SK-N-SH treated with all-trans-retinoic acid at 6 μM for 48 hours (cell line): ENCODE results near the gene R3HDM2.

Source experiments
- ATAC-seq: fragments of 200-7000 bp; cut with Tn5 transposase; 3 replicates; pipeline ENCODE4 v1.9.1; 2020; ENCODE audit warnings: mild to moderate bottlenecking, moderate library complexity
- ARNTL ChIP-seq: fragments of 450-650 bp; formaldehyde crosslinking; IDR thresholded peaks from 2 replicates; pipeline ENCODE4 v1.5.0; 2020; ENCODE audit warnings: low read depth, mild to moderate bottlenecking, moderate library complexity, borderline replicate concordance
- CSDC2 ChIP-seq: fragments of 250-450 bp; sonication (Bioruptor Pico); IDR thresholded peaks from 2 replicates; pipeline ENCODE4 v1.5.0; 2020; ENCODE audit warnings: mild to moderate bottlenecking, moderate library complexity
- ESRRG ChIP-seq: fragments of 250-450 bp; sonication (Bioruptor Pico); IDR thresholded peaks from 2 replicates; pipeline ENCODE4 v1.6.1; 2021; ENCODE audit warnings: mild to moderate bottlenecking
- GLIS3 ChIP-seq: fragments of 250-450 bp; sonication (Bioruptor Pico); IDR thresholded peaks from 2 replicates; pipeline ENCODE4 v1.5.0; 2020; ENCODE audit warnings: mild to moderate bottlenecking, moderate library complexity
- ISL1 ChIP-seq: fragments of 250-450 bp; sonication (Bioruptor Pico); IDR thresholded peaks from 2 replicates; pipeline ENCODE4 v2.1.2; 2022; ENCODE audit warnings: mild to moderate bottlenecking, moderate library complexity
- OSR1 ChIP-seq: fragments of 250-450 bp; sonication (Bioruptor Pico); IDR thresholded peaks from 2 replicates; pipeline ENCODE4 v1.8.0; 2022; ENCODE audit warnings: moderate library complexity, mild to moderate bottlenecking, inconsistent platforms
- PPARA ChIP-seq: fragments of 250-450 bp; sonication (Bioruptor Pico); IDR thresholded peaks from 2 replicates; pipeline ENCODE4 v1.5.0; 2020; ENCODE audit warnings: mild to moderate bottlenecking, borderline replicate concordance
- TCF4 ChIP-seq: fragments of 250-450 bp; sonication (Bioruptor Pico); IDR thresholded peaks from 2 replicates; pipeline ENCODE4 v1.8.0; 2021; ENCODE audit warnings: mild to moderate bottlenecking, moderate library complexity, borderline replicate concordance
- TOX ChIP-seq: fragments of 250-450 bp; sonication (Bioruptor Pico); IDR thresholded peaks from 2 replicates; pipeline ENCODE4 v1.8.0; 2021; ENCODE audit warnings: mild to moderate bottlenecking, moderate library complexity, borderline replicate concordance
- ZC3H10 ChIP-seq: fragments of 250-450 bp; sonication (Bioruptor Pico); IDR thresholded peaks from 2 replicates; pipeline ENCODE4 v1.5.1; 2021; ENCODE audit warnings: mild to moderate bottlenecking, moderate library complexity
- ZFP30 ChIP-seq: fragments of 450-650 bp; formaldehyde crosslinking; IDR thresholded peaks from 2 replicates; pipeline ENCODE4 v1.5.0; 2022; ENCODE audit warnings: mild to moderate bottlenecking, moderate library complexity
- ZNF8 ChIP-seq: fragments of 450-650 bp; formaldehyde crosslinking; IDR thresholded peaks from 2 replicates; pipeline ENCODE4 v1.5.0; 2020; ENCODE audit warnings: mild to moderate bottlenecking, moderate library complexity
- TF ChIP-seq, protein P1 (sequence below): fragments of 250-450 bp; sonication (Bioruptor Pico); IDR thresholded peaks from 2 replicates; pipeline ENCODE4 v1.5.1; 2021; ENCODE audit warnings: mild to moderate bottlenecking, moderate library complexity
- TF ChIP-seq, protein P2 (sequence below): fragments of 250-450 bp; sonication (Bioruptor Pico); IDR thresholded peaks from 2 replicates; pipeline ENCODE4 v1.8.0; 2021; ENCODE audit warnings: low read depth, mild to moderate bottlenecking, moderate library complexity, borderline replicate concordance
- TF ChIP-seq, protein P3 (sequence below): fragments of 250-450 bp; sonication (Bioruptor Pico); IDR thresholded peaks from 2 replicates; pipeline ENCODE4 v1.5.0; 2020; ENCODE audit warnings: mild to moderate bottlenecking, moderate library complexity
- TF ChIP-seq, protein P4 (sequence below): fragments of 250-450 bp; sonication (Bioruptor Pico); IDR thresholded peaks from 2 replicates; pipeline ENCODE4 v1.8.0; 2020; ENCODE audit warnings: mild to moderate bottlenecking, moderate library complexity, borderline replicate concordance

The R3HDM2 gene

DNA sequence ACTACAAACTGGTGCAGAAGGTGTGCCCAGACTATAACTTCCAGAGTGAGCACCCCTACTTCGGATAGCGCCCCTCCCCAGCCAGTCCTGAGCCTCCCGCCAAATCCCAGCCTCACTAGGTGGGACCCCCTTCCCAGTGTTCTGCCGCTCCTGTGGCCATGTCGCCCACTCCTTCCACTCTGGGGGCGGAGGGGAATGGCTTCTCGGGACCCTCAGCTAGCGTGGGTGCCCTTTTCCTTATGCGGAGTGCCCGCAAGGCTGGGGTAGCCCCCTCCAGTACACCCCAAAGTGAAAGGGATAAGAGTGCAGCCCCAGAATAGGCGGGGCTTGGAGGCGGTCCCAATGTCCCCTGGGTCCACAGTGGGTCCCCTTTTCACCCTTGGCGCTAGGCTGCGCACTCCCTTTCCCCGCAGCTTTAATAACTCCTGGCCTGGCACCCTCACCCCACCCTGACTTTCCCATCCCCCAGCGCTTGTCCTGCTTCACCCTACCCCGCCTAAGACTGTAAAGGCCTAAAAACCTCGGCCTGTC lies 205.1 kb downstream of the R3HDM2 start:
- TF ChIP-seq TOX (CRISPR knock-in tag): no peak
- TF ChIP-seq ISL1 (CRISPR knock-in tag): no peak
- TF ChIP-seq, protein P1, sequence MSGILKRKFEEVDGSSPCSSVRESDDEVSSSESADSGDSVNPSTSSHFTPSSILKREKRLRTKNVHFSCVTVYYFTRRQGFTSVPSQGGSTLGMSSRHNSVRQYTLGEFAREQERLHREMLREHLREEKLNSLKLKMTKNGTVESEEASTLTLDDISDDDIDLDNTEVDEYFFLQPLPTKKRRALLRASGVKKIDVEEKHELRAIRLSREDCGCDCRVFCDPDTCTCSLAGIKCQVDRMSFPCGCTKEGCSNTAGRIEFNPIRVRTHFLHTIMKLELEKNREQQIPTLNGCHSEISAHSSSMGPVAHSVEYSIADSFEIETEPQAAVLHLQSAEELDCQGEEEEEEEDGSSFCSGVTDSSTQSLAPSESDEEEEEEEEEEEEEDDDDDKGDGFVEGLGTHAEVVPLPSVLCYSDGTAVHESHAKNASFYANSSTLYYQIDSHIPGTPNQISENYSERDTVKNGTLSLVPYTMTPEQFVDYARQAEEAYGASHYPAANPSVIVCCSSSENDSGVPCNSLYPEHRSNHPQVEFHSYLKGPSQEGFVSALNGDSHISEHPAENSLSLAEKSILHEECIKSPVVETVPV (CRISPR knock-in tag): no peak
- TF ChIP-seq ARNTL (CRISPR knock-in tag): no peak
- no peak for TF ChIP-seq PPARA (CRISPR knock-in tag)
- TF ChIP-seq GLIS3: no peak
- no peak for TF ChIP-seq ESRRG (CRISPR knock-in tag)
- TF ChIP-seq, protein P2, sequence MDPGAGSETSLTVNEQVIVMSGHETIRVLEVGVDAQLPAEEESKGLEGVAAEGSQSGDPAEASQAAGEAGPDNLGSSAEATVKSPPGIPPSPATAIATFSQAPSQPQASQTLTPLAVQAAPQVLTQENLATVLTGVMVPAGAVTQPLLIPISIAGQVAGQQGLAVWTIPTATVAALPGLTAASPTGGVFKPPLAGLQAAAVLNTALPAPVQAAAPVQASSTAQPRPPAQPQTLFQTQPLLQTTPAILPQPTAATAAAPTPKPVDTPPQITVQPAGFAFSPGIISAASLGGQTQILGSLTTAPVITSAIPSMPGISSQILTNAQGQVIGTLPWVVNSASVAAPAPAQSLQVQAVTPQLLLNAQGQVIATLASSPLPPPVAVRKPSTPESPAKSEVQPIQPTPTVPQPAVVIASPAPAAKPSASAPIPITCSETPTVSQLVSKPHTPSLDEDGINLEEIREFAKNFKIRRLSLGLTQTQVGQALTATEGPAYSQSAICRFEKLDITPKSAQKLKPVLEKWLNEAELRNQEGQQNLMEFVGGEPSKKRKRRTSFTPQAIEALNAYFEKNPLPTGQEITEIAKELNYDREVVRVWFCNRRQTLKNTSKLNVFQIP (CRISPR knock-in tag): no peak
- no peak for TF ChIP-seq ZC3H10 (CRISPR knock-in tag)
- ATAC-seq: no peak

DNA sequence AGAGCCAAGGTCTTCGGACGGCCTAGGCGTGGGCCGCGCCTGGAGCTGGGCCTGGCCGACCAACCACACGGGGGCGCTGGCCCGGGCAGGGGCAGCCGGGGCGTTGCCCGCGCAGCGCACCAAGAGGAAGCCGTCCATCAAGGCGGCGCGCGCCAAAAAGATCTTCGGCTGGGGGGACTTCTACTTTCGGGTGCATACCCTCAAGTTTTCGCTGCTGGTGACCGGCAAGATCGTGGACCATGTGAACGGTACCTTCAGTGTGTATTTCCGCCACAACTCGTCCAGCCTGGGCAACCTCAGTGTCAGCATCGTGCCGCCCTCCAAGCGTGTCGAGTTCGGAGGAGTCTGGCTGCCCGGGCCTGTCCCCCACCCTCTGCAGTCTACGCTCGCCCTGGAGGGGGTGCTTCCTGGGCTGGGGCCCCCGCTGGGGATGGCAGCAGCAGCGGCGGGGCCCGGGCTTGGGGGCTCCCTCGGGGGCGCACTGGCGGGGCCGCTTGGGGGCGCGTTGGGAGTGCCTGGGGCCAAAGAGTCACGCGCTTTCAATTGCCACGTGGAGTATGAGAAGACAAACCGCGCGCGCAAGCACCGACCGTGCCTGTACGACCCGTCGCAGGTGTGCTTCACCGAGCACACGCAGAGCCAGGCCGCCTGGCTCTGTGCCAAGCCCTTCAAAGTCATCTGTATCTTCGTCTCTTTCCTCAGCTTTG lies 205.7 kb downstream of the R3HDM2 start:
- TF ChIP-seq TCF4 (CRISPR knock-in tag): no peak
- TF ChIP-seq CSDC2 (CRISPR knock-in tag): no peak
- no peak for TF ChIP-seq ARNTL (CRISPR knock-in tag)
- TF ChIP-seq, protein P3, sequence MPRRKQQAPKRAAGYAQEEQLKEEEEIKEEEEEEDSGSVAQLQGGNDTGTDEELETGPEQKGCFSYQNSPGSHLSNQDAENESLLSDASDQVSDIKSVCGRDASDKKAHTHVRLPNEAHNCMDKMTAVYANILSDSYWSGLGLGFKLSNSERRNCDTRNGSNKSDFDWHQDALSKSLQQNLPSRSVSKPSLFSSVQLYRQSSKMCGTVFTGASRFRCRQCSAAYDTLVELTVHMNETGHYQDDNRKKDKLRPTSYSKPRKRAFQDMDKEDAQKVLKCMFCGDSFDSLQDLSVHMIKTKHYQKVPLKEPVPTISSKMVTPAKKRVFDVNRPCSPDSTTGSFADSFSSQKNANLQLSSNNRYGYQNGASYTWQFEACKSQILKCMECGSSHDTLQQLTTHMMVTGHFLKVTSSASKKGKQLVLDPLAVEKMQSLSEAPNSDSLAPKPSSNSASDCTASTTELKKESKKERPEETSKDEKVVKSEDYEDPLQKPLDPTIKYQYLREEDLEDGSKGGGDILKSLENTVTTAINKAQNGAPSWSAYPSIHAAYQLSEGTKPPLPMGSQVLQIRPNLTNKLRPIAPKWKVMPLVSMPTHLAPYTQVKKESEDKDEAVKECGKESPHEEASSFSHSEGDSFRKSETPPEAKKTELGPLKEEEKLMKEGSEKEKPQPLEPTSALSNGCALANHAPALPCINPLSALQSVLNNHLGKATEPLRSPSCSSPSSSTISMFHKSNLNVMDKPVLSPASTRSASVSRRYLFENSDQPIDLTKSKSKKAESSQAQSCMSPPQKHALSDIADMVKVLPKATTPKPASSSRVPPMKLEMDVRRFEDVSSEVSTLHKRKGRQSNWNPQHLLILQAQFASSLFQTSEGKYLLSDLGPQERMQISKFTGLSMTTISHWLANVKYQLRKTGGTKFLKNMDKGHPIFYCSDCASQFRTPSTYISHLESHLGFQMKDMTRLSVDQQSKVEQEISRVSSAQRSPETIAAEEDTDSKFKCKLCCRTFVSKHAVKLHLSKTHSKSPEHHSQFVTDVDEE (CRISPR knock-in tag): no peak
- TF ChIP-seq GLIS3: no peak
- ATAC-seq: no peak

DNA sequence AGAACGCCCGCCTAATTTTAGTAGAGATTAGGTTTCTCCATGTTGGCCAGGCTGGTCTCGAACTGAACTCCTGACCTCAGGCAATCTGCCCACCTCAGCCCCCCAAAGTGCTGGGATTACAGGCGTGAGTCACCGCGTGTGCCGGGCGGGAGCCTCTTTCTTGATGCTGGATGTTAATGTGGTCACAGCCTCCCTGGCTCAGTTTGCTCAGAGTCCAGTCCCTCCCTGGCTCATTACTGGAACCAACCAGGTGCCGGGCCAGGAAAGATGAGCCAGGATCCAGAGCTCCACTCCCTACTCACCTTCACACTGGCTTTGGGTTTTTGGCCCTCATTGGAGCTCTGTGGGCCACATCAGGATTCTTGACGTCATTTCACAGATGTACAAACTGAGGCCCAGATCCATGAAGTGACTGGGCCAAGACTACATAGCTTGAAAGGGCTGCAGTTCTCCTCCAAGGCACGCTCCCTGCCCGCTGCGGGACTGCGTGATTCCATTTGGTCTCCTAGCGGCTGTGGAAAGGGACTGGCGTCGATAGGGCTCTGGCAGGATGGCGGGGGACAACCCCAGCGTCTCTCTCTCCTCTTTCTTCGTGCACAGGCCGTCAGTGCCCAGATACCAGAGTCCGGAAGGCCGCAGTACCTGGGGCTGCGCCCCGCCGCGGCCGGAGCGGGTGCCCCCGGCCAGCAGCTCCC lies 206.4 kb downstream of the R3HDM2 start:
- TF ChIP-seq ZNF8: no peak
- TF ChIP-seq, protein P4, sequence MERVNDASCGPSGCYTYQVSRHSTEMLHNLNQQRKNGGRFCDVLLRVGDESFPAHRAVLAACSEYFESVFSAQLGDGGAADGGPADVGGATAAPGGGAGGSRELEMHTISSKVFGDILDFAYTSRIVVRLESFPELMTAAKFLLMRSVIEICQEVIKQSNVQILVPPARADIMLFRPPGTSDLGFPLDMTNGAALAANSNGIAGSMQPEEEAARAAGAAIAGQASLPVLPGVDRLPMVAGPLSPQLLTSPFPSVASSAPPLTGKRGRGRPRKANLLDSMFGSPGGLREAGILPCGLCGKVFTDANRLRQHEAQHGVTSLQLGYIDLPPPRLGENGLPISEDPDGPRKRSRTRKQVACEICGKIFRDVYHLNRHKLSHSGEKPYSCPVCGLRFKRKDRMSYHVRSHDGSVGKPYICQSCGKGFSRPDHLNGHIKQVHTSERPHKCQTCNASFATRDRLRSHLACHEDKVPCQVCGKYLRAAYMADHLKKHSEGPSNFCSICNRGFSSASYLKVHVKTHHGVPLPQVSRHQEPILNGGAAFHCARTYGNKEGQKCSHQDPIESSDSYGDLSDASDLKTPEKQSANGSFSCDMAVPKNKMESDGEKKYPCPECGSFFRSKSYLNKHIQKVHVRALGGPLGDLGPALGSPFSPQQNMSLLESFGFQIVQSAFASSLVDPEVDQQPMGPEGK (CRISPR knock-in tag): no peak
- TF ChIP-seq TCF4 (CRISPR knock-in tag): no peak
- no peak for TF ChIP-seq ARNTL (CRISPR knock-in tag)
- TF ChIP-seq, protein P3 (CRISPR knock-in tag): no peak
- no peak for TF ChIP-seq CSDC2 (CRISPR knock-in tag)
- TF ChIP-seq OSR1 (CRISPR knock-in tag): no peak
- TF ChIP-seq GLIS3: no peak
- no peak for TF ChIP-seq ZFP30 (CRISPR knock-in tag)
- no peak for ATAC-seq
